Measurements from ENCODE around the gene KLF4. TPM values are rescaled to one million over a fixed set of nuclear protein-coding genes. Genes with fewer than 3 reads are reported as not detected.

KLF4 gene
- total and polyA plus RNA-seq, 12 donors, result 16.7 to 62.2 (median 28.9) TPM

GRCh38 chr9:107460153-107461023, 29.2 kb downstream of the KLF4 start:
- no peak overlapping the region for H3K4me3 ChIP-seq
- peaks cover 0 to 4% (median 3%) of the 10 kb centered on the region in 9 donors for H3K4me1 ChIP-seq
- 74 to 78% methylated on average over 6 of the region's 6 CpGs for WGBS, 2 donors
- H3K9me3 ChIP-seq, result peaks cover 0 to 17% (median 5%) of the 10 kb centered on the region in 11 donors
- intact Hi-C loops (cut with DNase I), result loop anchor here in 4 of 10 donors (10.0 kb wide), 3 partner anchors 814 to 1294 kb away; no protein-coding TSS in a partner anchor
- H3K27me3 ChIP-seq, result peaks cover 0 to 9% (median 0%) of the 10 kb centered on the region in 7 donors
- H3K27ac ChIP-seq, result no peak overlapping the region
- no peaks in the 10 kb centered on the region for H3K36me3 ChIP-seq
- no peak for ATAC-seq
- TF ChIP-seq, protein P1, sequence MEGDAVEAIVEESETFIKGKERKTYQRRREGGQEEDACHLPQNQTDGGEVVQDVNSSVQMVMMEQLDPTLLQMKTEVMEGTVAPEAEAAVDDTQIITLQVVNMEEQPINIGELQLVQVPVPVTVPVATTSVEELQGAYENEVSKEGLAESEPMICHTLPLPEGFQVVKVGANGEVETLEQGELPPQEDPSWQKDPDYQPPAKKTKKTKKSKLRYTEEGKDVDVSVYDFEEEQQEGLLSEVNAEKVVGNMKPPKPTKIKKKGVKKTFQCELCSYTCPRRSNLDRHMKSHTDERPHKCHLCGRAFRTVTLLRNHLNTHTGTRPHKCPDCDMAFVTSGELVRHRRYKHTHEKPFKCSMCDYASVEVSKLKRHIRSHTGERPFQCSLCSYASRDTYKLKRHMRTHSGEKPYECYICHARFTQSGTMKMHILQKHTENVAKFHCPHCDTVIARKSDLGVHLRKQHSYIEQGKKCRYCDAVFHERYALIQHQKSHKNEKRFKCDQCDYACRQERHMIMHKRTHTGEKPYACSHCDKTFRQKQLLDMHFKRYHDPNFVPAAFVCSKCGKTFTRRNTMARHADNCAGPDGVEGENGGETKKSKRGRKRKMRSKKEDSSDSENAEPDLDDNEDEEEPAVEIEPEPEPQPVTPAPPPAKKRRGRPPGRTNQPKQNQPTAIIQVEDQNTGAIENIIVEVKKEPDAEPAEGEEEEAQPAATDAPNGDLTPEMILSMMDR (IDR thresholded peaks at IDR 0.05), result no peak
- DNase-seq, result no peak

DNA sequence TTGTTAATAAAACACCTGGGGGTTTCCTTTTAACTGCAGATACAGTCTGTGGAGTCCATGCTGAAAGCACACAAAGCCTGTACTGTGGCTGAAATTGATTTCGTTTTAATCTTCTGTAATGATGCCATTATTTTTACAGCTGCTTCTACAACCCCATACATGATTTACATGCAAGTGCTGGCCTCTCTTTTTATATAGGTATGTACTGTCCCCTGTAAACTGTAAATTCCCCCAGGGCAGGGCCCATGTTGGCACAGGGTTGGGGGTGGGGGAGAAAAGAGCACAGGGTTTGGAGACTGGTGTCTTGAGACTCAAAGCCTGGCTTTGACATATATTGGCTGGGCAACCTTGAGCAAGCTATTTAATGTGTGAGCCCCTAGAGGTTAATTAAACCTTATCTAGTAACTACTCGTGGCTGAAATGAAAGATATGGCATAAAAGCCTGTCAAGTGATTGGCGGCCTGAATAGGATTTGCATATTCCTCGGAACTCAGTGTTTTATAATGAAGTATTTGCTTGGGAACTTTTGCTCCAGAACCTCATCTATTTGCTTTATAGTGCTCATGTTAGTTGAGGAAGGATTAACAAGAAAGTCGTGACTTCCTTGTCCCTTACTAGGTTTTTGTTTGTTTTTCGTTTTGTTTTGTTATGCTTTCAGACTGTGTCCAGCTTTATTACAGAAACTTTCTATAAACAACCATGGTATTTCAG, 34.0 kb downstream of the KLF4 start:
- H3K27ac ChIP-seq, result no peak overlapping the region
- 64 to 68% methylated on average over 6 of the region's 6 CpGs for WGBS, 2 donors
- H3K9me3 ChIP-seq, result peaks cover 0 to 7% (median under 1%) of the 10 kb centered on the region in 11 donors
- intact Hi-C loops (cut with DNase I), result loop anchor here in 1 of 10 donors (10.0 kb wide), 1 partner anchor 1109 kb away; no protein-coding TSS in a partner anchor
- no peaks in the 10 kb centered on the region for H3K27me3 ChIP-seq
- no peak for ATAC-seq
- no peak overlapping the region for H3K4me3 ChIP-seq
- TF ChIP-seq, protein P1 (IDR thresholded peaks at IDR 0.05), result no peak
- H3K4me1 ChIP-seq, result no peaks in the 10 kb centered on the region
- H3K36me3 ChIP-seq, result no peaks in the 10 kb centered on the region
- DNase-seq, result no peak

GRCh38 chr9:107453479-107453878, 36.1 kb downstream of the KLF4 start:
- Histone ChIP-seq H3K9me3 (no peaks in the 10 kb centered on the region), H3K36me3 (no peaks in the 10 kb centered on the region), H3K27ac (no peak overlapping the region), H3K4me3 (no peak overlapping the region), H3K27me3 (no peaks in the 10 kb centered on the region), H3K4me1 (no peaks in the 10 kb centered on the region)
- TF ChIP-seq, protein P1 (IDR thresholded peaks at IDR 0.05), result no peak
- WGBS, 2 donors, result 84 to 88% methylated on average over 4 of the region's 4 CpGs
- ATAC-seq (no peak), DNase-seq (no peak)
- intact Hi-C loops (cut with DNase I), result loop anchor here in 1 of 10 donors (10.0 kb wide), 1 partner anchor 1111 kb away; no protein-coding TSS in a partner anchor

GRCh38 chr9:107447834-107448233, 41.7 kb downstream of the KLF4 start:
- DNase-seq (no peak), ATAC-seq (no peak)
- intact Hi-C loops (cut with DNase I), result no loop called here
- no peak overlapping the region for H3K27ac ChIP-seq
- WGBS, 2 donors, result 64 to 72% methylated on average over 1 of the region's 1 CpG
- no peaks in the 10 kb centered on the region for H3K27me3 ChIP-seq
- TF ChIP-seq, protein P1 (IDR thresholded peaks at IDR 0.05), result no peak
- H3K36me3 ChIP-seq, result no peaks in the 10 kb centered on the region
- no peaks in the 10 kb centered on the region for H3K9me3 ChIP-seq
- no peaks in the 10 kb centered on the region for H3K4me1 ChIP-seq
- H3K4me3 ChIP-seq, result no peak overlapping the region
